Stimulated activated CD8-positive, alpha-beta memory T cell treated with anti-CD3 and anti-CD28 coated beads, Interleukin-4, amount 100 ng/mL, for 4 hours (primary cell): ENCODE results near the gene A3GALT2.
"Not testable (repeated sequence)": the region's sequence is repeated elsewhere in the genome, so short reads cannot be mapped to it uniquely, and the experiment has no call there.

Source experiments
- DNase-seq, 2 donors: peaks; one replicate each; pipeline ENCODE4 v3.0.0-alpha.2; 2020; ENCODE audit warnings: low read depth in 2 of 2, low spot score in 1 of 2

Gene A3GALT2

DNA sequence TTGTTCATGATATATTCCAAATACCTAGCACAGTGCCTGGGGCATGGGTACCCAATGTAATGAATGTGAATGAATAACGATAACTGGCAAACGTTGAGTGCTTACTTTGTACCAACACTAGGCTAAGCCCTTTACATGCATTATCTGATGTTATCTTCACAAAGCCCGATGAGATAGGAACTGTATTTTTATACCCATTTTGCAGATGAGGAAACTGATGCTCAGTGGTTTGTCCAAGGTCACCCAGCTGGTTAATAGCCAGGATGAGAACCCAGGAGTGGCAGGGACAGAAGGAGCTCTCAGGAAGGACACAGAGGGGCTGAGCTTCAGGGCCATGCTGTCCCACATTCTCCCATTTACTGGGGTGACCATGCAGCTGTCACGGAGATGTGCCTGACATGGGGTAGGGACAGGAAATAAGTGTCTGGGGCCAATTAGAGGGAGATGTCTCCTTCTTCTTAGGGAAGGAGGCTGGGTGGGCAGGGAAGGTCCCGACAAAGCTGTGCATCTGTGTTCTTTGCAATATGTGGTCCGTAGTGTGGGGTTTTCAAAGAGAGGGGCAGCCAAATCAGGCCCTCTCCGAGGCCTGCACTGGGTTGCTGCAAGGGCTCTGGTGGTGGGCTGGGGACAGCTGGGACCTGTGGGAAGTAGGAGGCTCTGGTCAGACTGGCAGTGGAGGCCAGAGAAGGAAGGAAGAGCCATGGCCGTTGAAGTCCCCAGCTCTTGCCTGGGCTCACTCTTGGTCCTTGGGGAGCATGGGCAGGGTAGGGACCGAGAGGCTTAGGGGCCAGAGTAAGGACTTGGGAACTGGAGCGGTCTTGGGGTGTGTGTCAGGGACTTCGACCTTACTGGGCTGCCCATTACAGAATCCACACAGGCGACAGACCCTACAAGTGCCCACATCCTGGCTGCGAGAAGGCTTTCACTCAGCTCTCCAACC lies 26.6 kb downstream of the A3GALT2 start:
- no peak for DNase-seq

DNA sequence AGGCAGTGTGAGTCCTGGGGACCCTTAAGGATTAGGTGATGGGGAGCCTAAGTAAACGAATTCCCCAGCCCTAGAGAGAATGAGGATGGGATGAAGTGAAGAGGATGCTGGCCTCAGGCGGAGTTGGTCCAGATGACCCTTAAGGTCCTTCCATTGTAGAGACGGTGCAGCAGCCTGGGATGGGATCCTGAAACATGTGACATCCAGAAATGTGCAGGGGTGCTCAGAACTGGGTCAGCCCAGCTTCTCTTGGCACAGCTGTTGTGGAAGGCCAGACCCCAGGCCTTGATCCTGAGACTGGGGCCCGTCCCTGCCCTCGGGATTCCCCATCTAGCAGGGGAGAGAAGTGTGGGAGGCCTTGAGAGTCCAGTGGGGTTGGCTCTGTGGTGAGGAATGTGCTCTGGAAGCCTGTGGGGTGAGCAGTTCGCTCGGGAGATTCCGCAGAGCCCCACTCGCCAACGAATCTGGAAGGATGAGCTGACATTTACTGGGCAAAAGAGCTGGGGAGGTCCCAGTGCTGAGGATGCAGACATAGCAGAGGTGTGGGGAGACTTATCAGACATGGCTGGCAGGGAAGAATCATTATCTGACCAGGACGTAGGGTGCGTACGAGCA lies 28.1 kb downstream of the A3GALT2 start:
- DNase-seq = no peak

GRCh38 chr1:33290615-33291014 lies 30.3 kb downstream of the A3GALT2 start:
- not testable (repeated sequence) for DNase-seq

DNA sequence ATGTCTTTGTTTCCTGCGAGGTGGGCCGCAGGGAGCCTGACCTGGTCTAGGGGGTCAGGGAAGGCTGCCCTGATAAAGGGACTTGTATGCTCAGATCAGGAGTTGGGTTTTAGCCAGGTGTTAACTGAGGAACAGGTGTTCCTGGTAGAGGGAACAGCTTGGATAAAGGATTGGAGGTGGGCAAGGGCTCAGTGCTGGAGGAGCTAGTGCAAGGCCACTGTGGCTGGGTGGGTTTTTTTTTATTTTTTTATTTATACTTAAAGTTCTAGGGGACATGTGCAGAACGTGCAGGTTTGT lies 31.1 kb downstream of the A3GALT2 start:
- DNase-seq = no peak

DNA sequence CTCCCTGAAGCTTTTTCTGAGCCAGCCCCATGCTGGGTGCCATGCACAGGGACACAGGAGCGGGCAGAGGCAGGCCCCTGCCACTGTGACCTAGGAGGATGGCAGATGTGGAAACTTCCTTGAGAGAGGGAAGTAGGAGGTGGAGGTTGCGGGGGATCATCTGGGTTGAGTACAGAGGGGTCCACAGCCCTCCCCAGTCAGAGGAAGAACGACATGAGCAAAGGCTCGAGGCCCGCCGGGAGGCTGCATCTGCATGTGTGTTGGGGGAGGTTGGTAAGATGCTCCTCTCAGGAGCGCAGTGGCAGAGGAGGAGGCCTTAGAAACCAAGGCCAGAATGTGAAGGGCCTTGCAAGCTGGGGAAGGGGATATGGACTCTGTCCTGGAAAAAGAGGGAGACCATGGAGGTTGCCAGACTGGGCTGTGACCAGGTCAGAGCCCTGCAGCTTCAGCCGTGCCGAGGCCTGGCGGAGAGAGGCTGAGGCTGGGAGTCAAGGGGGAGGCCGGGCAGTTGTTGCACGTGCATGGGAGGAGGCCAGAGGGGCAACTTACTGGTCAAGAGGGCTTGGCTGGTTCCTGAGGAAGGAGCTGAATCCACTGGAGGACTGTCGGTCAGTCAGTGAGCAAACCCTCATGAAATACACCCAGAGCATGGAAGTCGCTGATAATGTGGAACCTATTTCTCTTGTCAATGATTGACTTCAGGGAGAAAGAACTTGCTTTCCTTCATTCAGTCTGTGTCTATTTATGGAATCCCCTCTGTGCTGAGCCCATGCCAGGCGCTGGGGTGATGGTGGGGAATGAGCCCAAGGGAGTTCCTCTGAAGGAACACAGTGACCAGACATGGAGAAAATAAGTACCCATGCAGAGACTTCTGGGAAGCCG lies 31.7 kb downstream of the A3GALT2 start:
- no peak for DNase-seq

DNA sequence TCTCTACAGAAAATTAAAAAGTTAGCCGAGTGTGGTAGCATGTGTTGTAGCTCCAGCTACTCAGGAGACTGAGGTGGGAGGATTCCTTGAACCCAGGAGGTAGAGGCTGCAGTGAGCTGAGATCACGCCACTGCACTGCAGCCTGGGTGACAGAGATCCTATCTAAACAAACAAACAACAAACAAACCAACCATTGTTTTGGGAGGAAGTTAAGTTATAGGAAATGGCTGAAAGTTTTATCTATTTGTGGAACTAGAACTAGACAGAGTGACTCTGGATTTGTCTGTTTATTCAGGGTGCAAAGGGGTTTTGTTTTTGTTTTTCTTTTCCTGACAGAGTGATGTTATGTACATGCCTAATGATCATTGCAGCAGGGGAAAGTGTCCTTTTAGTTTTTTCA lies 33.6 kb downstream of the A3GALT2 start:
- no peak for DNase-seq

DNA sequence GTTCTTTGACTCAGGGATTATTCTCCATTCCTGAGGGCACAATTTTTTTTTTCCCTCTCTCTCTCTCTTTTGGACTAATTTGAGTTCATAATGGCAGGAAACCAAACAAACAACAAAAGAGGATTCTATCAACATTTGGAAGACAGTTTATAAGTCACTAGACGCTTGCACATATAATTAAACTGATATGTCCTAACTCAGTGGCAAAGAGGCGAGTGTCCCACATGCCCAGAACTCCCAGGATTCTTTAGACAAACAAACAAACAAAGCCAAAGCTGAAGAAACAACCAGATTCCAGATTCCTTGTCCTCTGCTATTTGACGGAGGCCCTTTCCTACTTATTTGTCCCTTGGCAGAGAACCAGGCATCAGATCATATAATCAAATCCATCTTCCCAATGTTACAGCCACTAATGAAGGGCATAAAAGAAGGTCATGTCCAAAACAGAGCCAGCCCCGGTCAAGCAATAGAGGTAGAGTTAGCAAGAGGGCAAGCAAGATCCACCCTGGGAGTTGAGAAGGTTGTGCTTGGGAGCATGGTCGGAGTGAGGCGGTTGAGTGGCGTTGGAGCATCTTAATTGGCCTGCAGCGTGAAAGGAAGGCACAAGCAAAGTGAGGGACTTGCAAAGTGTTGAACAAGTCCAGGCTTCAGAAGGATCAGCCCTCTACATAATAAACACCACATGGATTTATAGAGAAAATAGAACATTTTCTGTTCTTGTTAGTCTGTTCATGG lies 34.3 kb downstream of the A3GALT2 start:
- no peak for DNase-seq

DNA sequence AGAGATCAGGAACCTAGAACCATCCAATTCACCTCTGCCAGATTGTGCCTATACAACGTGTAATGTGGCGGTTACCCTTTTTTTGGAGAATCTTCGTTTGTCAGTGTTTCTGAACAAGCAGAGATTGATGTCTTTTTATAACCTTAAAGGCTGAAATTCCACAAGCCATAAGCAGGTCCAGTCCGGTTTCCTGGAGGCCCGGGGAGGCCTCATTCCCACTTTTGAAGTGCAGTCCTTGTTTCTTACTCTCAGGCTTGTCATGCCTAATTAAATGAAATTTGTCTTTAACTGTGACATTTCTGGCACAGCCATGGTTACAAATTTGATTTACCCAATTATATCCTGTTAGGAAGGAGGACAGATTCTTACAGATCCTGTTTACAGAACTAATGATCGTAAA lies 36.8 kb downstream of the A3GALT2 start:
- DNase-seq = no peak

- DNase-seq = no peak
Observed at GRCh38 chr1:33282791-33283190, 38.1 kb downstream of the A3GALT2 start.

DNA sequence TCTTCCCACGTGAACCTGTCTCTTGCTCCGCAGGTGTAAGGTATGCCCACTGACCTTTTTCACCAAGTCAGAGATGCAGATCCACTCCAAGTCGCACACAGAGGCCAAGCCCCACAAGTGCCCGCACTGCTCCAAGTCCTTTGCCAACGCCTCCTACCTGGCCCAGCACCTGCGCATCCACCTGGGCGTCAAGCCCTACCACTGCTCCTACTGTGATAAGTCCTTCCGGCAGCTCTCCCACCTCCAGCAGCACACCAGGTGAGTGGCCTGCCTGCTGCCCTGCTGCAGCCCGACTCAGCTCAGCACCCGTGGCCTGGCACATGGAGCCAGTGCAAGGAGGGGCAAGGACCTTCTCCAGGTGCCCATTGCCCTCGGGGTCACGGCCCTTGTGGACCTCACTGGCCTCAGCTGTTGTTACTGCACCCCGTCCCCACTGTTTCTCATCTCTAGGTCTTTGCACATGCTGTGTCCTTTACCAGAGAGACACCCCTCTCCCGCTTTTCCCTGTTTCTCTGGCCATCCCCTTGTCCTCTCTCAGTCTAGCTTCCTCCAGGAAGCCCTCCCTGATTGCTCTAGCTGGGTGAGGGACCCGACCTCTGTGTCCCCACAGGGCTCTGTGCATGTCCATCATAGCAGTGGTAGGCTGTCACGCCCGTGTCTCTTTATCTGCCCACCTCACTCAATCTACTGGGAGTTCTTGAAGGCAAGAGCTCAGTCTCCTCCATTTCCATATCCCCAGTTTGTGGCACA lies 39.2 kb downstream of the A3GALT2 start:
- DNase-seq = no peak

DNA sequence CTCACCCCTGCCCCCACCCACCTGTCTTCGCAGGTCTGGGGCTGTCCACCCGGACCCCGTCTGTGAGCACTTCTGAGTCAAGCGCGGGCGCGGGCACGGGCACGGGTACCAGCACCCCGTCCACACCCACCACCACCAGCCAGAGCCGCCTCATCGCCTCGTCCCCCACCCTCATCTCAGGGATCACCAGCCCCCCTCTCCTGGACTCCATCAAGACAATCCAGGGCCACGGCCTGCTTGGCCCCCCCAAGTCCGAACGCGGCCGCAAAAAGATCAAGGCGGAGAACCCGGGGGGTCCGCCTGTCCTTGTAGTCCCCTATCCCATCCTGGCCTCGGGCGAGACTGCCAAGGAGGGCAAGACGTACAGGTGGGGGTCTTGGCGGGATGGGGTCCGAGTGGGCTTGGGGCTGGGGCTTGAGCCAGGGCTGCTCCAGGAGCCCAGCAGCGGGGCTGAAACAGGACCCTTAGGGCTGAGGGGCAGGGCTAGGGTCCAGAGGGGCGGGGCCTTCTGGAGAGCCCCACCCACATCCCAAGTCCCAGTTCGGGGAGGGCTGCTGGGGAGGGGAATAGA lies 40.7 kb downstream of the A3GALT2 start:
- DNase-seq = no peak

DNA sequence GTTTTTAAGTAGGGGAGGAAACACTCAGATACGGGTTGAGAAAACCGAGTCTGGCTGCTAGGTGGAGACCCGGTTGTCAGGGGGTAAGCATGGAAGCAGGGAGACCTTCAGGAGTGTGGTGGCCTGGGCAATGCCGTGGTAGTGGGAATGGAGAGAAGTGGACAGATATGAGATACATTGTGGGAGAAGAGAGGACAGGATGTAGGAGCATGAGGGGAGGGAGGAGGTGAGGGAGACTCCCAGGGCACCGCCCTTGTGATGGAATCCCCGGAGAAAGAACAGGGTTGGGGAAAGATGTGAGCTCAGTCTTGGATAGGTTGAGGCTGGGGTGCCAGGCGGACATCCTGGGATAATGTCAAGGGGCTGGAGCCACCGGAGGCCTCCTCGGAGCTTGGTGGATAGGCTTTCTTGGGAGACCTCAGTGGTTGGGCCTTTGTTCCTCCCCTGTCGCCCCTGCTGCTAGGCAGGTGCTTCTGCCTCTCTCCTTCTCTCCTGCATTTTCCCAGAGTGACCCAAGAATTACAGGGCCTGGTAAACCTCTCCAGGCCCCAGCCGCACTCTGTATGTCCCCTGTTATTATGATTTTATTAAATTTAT lies 43.3 kb downstream of the A3GALT2 start:
- DNase-seq = no peak

DNA sequence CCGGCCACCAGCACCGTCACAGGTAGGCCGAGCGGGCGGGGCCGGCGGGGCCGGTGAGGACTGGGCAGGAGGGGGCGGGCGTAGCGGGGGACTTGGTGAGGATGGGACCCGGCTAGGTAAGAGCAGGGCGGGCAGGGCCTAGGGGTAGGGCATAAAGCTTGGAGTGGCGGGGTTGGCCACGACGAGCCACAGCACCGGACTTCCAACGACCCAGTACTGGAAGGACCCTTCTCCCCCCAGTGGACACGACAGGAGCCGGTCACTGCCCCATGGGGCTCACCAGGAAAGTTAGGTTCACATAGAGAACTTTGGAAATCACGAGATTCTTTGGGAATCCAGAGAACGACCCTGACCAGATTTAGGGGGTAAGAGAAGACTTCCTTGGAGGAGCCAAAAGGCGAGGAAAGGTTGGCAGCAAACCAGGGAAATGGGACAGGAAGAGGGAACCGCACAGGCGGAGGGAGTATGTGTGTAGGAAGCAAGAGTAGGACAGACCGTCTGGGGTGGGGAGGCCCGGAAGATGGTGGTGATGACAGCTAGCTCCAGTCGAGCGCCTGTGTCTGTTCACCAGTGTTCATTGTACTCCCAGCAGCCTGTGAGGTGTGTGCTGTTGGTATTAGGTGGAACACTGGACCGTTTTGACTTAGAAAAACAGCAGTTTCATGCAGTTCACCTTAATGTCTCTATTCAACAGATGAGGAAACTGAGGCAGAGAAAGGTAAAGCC lies 44.2 kb downstream of the A3GALT2 start:
- DNase-seq = no peak

DNA sequence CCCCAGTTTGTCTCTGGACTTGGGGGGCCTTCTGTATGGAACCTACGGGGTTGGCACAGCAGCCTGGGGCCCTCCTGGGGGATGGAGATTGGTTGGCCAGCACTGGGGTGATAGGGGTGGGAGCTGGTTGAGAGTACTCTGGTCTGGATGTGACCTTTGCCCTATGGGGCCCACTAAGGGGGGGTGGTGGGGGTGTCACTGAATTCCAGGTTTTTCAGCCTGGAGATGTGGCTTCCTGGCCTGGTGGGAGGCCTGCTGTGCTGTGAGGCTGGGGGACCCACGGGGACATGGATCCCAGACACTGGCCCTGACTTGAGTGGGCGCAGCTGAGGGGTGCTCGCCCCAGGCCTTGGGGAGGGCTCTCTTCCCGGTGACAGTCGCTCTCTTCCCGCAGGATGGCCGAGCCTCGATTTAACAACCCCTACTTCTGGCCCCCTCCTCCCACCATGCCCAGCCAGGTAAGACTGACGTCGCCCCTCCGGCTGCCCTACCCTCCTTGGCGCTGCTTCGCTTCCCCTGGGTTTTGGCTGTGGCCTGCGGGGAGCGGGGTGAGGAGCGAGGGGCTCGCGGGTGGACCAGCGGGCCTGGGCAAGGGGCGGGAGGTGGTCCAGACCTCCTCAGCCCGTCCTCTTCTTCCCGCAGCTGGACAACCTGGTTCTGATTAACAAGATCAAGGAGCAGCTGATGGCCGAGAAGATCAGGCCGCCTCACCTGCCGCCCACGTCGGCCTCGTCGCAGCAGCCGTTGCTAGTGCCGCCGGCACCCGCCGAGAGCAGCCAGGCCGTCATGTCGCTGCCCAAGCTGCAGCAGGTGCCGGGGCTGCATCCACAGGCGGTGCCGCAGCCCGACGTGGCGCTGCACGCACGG lies 45.0 kb downstream of the A3GALT2 start:
- DNase-seq = no peak

DNA sequence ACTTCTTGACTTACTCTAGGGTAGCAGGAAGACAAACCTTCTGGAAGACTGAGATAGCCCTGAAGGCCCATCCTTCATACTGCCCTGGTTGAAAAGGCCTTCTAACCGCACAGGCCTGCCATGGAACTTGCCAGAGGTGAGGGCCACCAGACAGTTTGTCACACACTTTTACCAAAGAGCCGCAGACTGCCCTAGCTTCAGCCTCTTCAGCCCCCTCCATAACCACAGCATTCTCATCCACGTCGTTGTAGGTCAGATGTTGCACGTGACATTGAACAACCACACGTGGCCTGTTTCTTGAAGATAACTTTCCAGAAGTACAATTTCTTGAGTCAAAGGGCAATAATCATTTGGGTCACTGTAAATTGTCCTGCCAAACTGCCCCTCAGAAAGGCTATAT lies 45.7 kb downstream of the A3GALT2 start:
- no peak for DNase-seq

DNA sequence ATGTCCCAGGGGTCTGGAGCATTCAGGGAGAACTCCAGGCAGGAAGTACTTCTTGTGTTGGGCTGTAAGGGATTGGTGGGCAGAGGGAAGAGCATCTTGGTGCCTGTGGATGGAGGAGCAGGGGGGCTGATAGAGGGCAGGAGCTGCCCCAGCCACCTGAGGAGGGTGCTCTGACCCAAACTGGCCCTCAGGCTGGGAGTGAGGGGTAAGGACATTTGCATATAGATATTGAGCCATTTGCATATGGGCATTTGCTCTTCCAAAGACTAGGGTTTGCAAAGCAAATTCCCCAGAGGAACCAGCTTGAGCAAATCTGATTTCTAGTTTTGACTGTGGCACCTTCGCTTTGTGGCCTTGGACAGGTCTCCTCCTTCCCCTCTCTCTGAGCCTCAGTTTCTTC lies 46.5 kb downstream of the A3GALT2 start:
- no peak for DNase-seq

- no peak for DNase-seq
Observed at GRCh38 chr1:33273961-33274371, 46.9 kb downstream of the A3GALT2 start.

GRCh38 chr1:33273406-33273805 lies 47.5 kb downstream of the A3GALT2 start:
- DNase-seq = no peak
